Measurements from ENCODE around the gene THSD4. TPM values are rescaled to one million over a fixed set of nuclear protein-coding genes. Genes with fewer than 3 reads are reported as not detected.
"Not testable (repeated sequence)": the region's sequence is repeated elsewhere in the genome, so short reads cannot be mapped to it uniquely, and the experiment has no call there.

The THSD4 gene
- total RNA-seq, 1 donor from 2014 or later = 151 TPM

DNA sequence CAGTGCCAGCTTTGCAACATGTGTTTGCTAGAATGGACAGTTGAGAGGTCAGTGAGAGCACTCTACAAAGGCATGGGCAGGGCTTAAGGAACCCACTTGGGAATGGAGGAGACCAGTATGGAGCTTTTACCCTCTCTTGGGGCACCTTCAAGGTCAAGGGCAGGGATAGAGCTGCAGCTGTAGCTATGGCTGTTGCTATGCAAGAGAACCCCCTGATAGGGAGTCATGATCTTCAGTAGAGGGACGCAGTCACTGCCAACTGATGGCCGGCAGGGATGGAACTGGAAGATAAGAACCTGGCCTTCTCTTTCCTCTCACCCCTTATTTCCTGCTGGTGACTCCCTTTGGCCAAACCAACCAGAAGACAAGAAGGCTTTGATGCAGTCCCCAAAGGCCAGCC is 40.3 kb downstream of the THSD4 start:
- Histone ChIP-seq H3K4me3 (no peak overlapping the region), H3K36me3 (peaks cover 0 to 5% of the 10 kb centered on the region in 2 donors), H3K9me3 (no peaks in the 10 kb centered on the region), H3K27me3 (no peaks in the 10 kb centered on the region), H3K27ac (no peak overlapping the region), H3K4me1 (peaks cover 8 to 10% of the 10 kb centered on the region in 2 donors)
- no peak for DNase-seq (ENCODE audit: low spot score in 2 of 2)
- intact Hi-C loops (cut with DNase I) = no loop called here
- TF ChIP-seq, protein P1, sequence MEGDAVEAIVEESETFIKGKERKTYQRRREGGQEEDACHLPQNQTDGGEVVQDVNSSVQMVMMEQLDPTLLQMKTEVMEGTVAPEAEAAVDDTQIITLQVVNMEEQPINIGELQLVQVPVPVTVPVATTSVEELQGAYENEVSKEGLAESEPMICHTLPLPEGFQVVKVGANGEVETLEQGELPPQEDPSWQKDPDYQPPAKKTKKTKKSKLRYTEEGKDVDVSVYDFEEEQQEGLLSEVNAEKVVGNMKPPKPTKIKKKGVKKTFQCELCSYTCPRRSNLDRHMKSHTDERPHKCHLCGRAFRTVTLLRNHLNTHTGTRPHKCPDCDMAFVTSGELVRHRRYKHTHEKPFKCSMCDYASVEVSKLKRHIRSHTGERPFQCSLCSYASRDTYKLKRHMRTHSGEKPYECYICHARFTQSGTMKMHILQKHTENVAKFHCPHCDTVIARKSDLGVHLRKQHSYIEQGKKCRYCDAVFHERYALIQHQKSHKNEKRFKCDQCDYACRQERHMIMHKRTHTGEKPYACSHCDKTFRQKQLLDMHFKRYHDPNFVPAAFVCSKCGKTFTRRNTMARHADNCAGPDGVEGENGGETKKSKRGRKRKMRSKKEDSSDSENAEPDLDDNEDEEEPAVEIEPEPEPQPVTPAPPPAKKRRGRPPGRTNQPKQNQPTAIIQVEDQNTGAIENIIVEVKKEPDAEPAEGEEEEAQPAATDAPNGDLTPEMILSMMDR (IDR thresholded peaks at IDR 0.05) = no peak

DNA sequence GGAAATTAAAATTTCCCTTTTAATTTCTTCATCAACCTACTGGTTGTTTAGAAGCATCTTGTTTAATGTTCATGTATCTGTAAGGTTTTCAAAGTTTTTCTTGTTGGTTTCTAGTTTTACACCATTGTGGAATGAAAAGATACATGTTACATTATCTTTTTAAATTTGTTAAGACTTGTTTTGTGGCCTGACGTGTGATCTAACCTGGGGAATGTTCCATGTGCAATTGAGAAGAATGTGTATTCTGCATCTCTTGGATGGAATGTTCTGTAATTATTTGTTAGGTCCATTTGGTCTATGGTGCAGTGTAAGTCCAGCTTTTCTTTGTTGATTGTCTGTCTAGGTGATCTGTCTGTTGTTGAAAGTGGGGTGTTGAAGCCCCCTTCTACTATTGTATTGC is 45.7 kb downstream of the THSD4 start:
- Histone ChIP-seq H3K27ac (no peak overlapping the region), H3K4me3 (no peak overlapping the region), H3K36me3 (no peaks in the 10 kb centered on the region), H3K4me1 (no peaks in the 10 kb centered on the region), H3K9me3 (no peaks in the 10 kb centered on the region), H3K27me3 (no peaks in the 10 kb centered on the region)
- intact Hi-C loops (cut with DNase I) = no loop called here
- TF ChIP-seq, protein P1 (IDR thresholded peaks at IDR 0.05) = no peak
- no peak for DNase-seq (ENCODE audit: low spot score in 2 of 2)

DNA sequence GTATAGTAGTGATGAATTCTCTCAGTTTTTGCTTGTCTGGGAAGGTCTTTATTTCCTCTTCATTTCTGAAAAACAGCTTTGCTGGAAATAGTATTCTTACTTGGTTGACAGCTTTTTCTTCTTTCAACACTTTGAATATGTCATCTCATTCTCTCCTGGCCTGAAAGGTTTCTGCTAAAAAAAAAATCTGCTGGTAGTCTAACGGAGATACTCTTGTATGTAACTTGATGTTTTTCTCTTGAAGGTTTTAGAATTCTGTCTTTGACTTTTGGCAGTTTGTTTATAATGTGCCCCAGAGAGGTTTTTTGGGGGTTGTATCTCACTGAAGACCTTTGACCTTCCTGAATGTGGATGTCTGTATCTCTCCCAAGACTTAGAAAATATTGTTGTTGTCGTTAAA is 47.0 kb downstream of the THSD4 start:
- Histone ChIP-seq H3K4me1 (peaks cover 0 to 2% of the 10 kb centered on the region in 2 donors), H3K4me3 (no peak overlapping the region), H3K36me3 (no peaks in the 10 kb centered on the region), H3K27ac (no peak overlapping the region), H3K9me3 (no peaks in the 10 kb centered on the region), H3K27me3 (no peaks in the 10 kb centered on the region)
- intact Hi-C loops (cut with DNase I) = no loop called here
- no peak for DNase-seq (ENCODE audit: low spot score in 2 of 2)
- TF ChIP-seq, protein P1 (IDR thresholded peaks at IDR 0.05) = no peak

DNA sequence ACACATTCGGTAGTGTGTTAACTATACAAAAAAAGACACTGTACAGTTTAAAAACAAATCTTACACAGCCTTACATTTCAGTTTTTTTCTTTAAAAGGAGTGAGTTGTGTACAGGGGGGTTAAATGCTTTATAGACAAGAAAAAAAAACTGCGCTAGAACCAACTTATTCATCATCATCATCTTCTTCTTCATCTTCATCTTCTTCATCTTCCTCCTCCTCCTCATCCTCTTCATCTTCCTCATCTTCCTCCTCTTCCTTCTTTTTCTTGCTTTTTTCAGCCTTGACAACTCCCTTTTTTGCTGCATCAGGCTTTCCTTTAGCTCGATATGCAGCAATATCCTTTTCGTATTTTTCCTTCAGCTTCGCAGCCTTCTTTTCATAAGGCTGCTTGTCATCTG is 49.3 kb downstream of the THSD4 start:
- H3K9me3 ChIP-seq; H3K36me3 ChIP-seq; H3K27ac ChIP-seq; H3K27me3 ChIP-seq; intact Hi-C loops (cut with DNase I); H3K4me3 ChIP-seq; DNase-seq (ENCODE audit: low spot score in 2 of 2); H3K4me1 ChIP-seq: not testable (repeated sequence)

DNA sequence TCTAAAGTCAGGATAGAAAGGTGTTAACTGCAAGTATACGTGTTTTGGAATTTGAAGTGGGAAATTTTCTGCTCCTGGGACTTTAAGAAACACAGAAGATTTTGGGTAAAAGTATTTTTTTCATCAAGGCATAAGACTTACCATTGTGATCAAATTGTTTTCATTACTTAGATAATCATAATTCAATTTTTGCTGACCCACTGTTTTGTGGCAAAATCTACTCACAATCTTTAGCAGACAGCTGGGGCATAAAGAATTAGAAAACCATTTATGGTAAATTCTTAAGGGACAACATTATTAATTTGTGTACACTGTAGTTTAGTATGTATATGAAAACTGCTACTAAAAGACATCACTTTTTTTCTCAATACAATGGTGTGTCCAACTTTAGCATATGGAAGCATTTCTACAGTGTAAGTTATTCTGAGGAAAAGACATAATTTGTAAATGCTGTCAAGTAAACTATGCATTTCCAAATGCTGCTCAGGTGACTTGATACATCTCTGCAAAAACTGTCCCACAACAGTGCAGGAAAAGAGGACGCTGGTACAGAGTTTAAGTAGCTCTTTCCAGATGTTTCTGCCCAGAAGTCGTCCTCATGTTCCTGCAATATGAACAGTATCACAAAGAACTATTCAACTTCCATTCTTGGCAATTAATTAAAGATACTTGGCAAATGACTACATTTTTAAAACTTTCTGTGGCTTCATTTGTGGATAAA is 52.3 kb downstream of the THSD4 start:
- intact Hi-C loops (cut with DNase I) = no loop called here
- H3K4me3 ChIP-seq = no peak overlapping the region
- H3K27ac ChIP-seq = no peak overlapping the region
- no peak for DNase-seq (ENCODE audit: low spot score in 2 of 2)
- H3K9me3 ChIP-seq = peaks cover 0 to 13% of the 10 kb centered on the region in 2 donors
- no peaks in the 10 kb centered on the region for H3K27me3 ChIP-seq
- TF ChIP-seq, protein P1 (IDR thresholded peaks at IDR 0.05) = no peak
- H3K36me3 ChIP-seq = no peaks in the 10 kb centered on the region
- H3K4me1 ChIP-seq = peaks cover 0 to 3% of the 10 kb centered on the region in 2 donors

DNA sequence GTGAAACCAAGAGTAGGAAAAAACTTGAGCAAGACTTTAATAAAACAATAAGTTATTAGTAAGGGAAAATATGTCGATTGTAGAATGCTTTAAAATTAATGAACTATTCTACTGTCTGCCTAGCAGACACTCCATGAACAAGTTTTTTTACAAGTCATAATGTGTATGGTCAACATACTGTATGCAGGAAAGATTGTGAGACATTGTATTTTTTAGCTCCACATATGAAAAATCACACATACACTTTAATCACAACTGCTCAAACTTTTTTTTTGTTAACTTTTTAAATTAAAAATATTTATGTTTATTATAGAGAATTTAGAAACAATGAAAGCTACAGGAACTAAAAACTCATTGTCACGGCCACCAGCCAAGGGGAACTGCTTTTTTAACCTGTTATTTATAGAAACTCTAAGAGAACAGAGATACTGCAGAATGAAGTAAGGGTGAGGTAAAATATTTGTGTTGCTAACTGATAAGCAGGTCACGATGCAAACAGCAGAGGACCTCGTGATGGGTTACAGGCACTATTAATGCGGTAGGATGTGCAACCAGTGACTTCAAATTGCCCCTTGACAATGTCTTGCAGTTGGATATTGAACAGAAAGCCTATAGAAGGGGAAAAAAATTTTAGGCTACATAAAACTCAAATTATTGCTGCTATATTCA is 53.0 kb downstream of the THSD4 start:
- no peak for DNase-seq (ENCODE audit: low spot score in 2 of 2)
- no peak overlapping the region for H3K4me3 ChIP-seq
- peaks cover 0 to 3% of the 10 kb centered on the region in 2 donors for H3K4me1 ChIP-seq
- H3K27me3 ChIP-seq = no peaks in the 10 kb centered on the region
- no peaks in the 10 kb centered on the region for H3K36me3 ChIP-seq
- intact Hi-C loops (cut with DNase I) = no loop called here
- peaks cover 0 to 13% of the 10 kb centered on the region in 2 donors for H3K9me3 ChIP-seq
- TF ChIP-seq, protein P1 (IDR thresholded peaks at IDR 0.05) = no peak
- H3K27ac ChIP-seq = no peak overlapping the region

All from ascending aorta (tissue), 2 donors.